ENCODE results near the gene HEXA. TPM values are rescaled to one million over a fixed set of nuclear protein-coding genes. Genes with fewer than 3 reads are reported as not detected.

HEXA gene
- total and polyA plus RNA-seq, 9 of the 15 experiments (the other 6 are each of a cell fraction or from before 2014, with no cell fraction given), result 22.2 to 136 (median 68.9) TPM

- no peaks in the 10 kb centered on the region for H3K79me2 ChIP-seq (ENCODE audit: control insufficient read depth, insufficient read depth, low read length)
- peak; percentile 97 for ATAC-seq
- H3K27me3 ChIP-seq (ENCODE audit: control insufficient read depth in 2 of 2, insufficient read depth in 2 of 2, low read length in 2 of 2), result no peaks in the 10 kb centered on the region
- H3K27ac ChIP-seq (ENCODE audit: extremely low read depth, low read depth, low read length), result no peak overlapping the region
- no peak overlapping the region for H3K9ac ChIP-seq (ENCODE audit: insufficient read depth in 1 of 2, low read depth in 2 of 2, low read length in 2 of 2)
- BruUV-seq (replicated peaks), result no TSS peak
- no peak for FAIRE-seq
- in situ Hi-C loops (cut with MboI), result loop anchor here (25.0 kb wide), 3 partner anchors 768 to 1768 kb away; partner anchors contain the start of gene GOLGA6A
- intact Hi-C loops (cut with micrococcal nuclease), result loop anchor here (10.0 kb wide), 1 partner anchor 265 kb away; no protein-coding TSS in a partner anchor
- H3K4me3 ChIP-seq, result peak overlapping the region; percentile 45
- no peak overlapping the region for H2AFZ ChIP-seq (ENCODE audit: low read depth, low read length)
- 3% methylated on average over 16 of the region's 48 CpGs for WGBS (ENCODE audit: insufficient coverage, low coverage, missing lambda C conversion rate)
- no peaks in the 10 kb centered on the region for H3K36me3 ChIP-seq (ENCODE audit: control insufficient read depth, insufficient read depth, low read length)
- ChIA-PET POLR2A (interaction anchor here (0.6 kb wide), 1 partner anchor 56 kb away, joined by 4 read pairs; no protein-coding TSS in a partner anchor), CTCF (ENCODE audit: low intra/inter-chr PET ratio) (no interaction called here)
- no peaks in the 10 kb centered on the region for H3K9me1 ChIP-seq (ENCODE audit: control insufficient read depth, insufficient read depth, low read length)
- peaks cover 3% of the 10 kb centered on the region for H4K20me1 ChIP-seq (replicated peaks; ENCODE audit: control insufficient read depth, insufficient read depth, low read length)
- no peak overlapping the region for H3K4me2 ChIP-seq (ENCODE audit: insufficient read depth, low read length)
- no peaks in the 10 kb centered on the region for H3K9me3 ChIP-seq (replicated peaks; ENCODE audit: control insufficient read depth, insufficient read depth, low read depth, low read length)
- peaks cover 0 to 11% of the 10 kb centered on the region in 2 experiments; a peak in 3 of 5 replicates for H3K4me1 ChIP-seq (replicated peaks in 1 of 2; ENCODE audit: control insufficient read depth in 2 of 2, insufficient read depth in 2 of 2, low read length in 2 of 2)
- DNase-seq (ENCODE audit: extremely low read depth in 1 of 4, low spot score in 3 of 4), result peak in 2 of 4 experiments; percentile 83 to 91
- TF ChIP-seq RUNX1 (IDR thresholded peaks at IDR 0.05; ENCODE audit: low read depth) (no peak), GTF2E2 (tag; IDR thresholded peaks at IDR 0.05) (no peak), RBBP5 (IDR thresholded peaks at IDR 0.05; ENCODE audit: borderline replicate concordance, insufficient read depth, low read length, poor library complexity, severe bottlenecking) (no peak), XRCC4 (IDR thresholded peaks at IDR 0.05; ENCODE audit: extremely low read depth, insufficient read depth, insufficient read length) (no peak), ARNT (IDR thresholded peaks at IDR 0.05) (no peak), HDGF (IDR thresholded peaks at IDR 0.05) (no peak), CSDE1 (IDR thresholded peaks at IDR 0.05) (no peak), ZNF639 (CRISPR knock-in tag; conservative IDR thresholded peaks at IDR 0.05 in 1 of 2, IDR thresholded peaks at IDR 0.05 in 1 of 2) (no peak), RB1 (IDR thresholded peaks at IDR 0.05; ENCODE audit: low read depth) (peak; percentile 86), PRMT5 (CRISPR knock-in tag; IDR thresholded peaks at IDR 0.05) (peak; percentile 83; the same call in 1 of the 2 replicates), U2AF1 (optimal IDR thresholded peaks at IDR 0.05; ENCODE audit: low read depth, low read length) (no peak), ZNF224 (CRISPR knock-in tag; IDR thresholded peaks at IDR 0.05) (peak; percentile 94), IRF1 (CRISPR knock-in tag; IDR thresholded peaks at IDR 0.05; ENCODE audit: borderline replicate concordance) (peak; percentile 31; the same call in 1 of the 2 replicates)
- TF ChIP-seq, protein P1, sequence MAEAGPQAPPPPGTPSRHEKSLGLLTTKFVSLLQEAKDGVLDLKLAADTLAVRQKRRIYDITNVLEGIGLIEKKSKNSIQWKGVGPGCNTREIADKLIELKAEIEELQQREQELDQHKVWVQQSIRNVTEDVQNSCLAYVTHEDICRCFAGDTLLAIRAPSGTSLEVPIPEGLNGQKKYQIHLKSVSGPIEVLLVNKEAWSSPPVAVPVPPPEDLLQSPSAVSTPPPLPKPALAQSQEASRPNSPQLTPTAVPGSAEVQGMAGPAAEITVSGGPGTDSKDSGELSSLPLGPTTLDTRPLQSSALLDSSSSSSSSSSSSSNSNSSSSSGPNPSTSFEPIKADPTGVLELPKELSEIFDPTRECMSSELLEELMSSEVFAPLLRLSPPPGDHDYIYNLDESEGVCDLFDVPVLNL (CRISPR knock-in tag; IDR thresholded peaks at IDR 0.05; ENCODE audit: low read depth), result peak; percentile 89
- TF ChIP-seq, protein P2, sequence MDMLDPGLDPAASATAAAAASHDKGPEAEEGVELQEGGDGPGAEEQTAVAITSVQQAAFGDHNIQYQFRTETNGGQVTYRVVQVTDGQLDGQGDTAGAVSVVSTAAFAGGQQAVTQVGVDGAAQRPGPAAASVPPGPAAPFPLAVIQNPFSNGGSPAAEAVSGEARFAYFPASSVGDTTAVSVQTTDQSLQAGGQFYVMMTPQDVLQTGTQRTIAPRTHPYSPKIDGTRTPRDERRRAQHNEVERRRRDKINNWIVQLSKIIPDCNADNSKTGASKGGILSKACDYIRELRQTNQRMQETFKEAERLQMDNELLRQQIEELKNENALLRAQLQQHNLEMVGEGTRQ (CRISPR knock-in tag; IDR thresholded peaks at IDR 0.05), result peak; percentile 24; the same call in 1 of the 2 replicates
These were observed 56.3 kb downstream of the HEXA start for GRCh38 chr15:72319360-72319984.
